ENCODE results near the gene OR2A5. TPM values are rescaled to one million over a fixed set of nuclear protein-coding genes. Genes with fewer than 3 reads are reported as not detected.

Gene OR2A5
- total and polyA plus RNA-seq, 9 donors: 0.01 to 0.03 TPM; not detected in 7

DNA sequence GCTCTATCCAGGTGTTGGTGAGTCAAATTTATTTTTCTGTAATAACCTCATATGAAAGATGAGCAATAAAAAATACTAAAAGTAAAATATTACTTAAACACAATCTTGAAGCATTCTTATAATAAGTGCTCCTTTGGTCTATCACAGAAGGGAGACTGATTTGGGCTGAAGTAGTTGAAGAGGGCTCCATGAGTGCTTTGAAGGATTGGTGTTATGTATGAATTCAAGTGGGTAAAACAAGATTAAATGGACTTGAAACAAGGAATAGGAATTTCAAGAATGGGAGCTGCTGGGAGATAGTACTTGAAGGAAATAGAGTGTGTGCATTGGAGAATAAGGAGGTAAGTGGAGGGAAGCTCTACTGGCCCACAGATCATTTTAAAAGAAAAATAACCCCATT, 53.3 kb downstream of the OR2A5 start:
- Histone ChIP-seq H3K4me1 (ENCODE audit: control insufficient read depth, insufficient read depth, low read length) (no peaks in the 10 kb centered on the region), H3K36me3 (ENCODE audit: control insufficient read depth, insufficient read depth, low read length) (no peaks in the 10 kb centered on the region), H3K27me3 (ENCODE audit: control insufficient read depth, insufficient read depth, low read length) (no peaks in the 10 kb centered on the region), H3K27ac (ENCODE audit: low read length) (no peak overlapping the region), H3K4me3 (ENCODE audit: low read length) (no peak overlapping the region), H3K9me3 (replicated peaks; ENCODE audit: control insufficient read depth, low read depth, low read length) (no peaks in the 10 kb centered on the region)
- no peak for DNase-seq

DNA sequence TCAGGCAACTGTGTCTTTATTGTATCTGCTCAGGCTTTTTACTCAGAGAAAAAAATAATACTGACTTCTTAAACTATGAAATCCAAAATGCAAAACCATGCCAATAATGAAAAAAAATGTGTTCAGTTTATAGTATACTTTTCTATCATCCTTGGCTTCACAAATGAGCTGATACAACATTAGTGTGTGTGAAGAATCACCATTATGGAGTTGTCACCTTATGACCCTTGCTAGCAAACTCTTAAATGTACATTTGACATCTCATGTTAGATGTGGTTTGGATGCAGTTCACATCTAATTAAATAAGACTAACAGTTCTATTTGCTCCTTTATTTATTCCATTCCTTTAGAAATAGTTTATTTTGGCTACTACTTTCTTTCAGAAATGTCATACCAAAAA, 56.5 kb downstream of the OR2A5 start:
- Histone ChIP-seq H3K27ac (ENCODE audit: low read length) (no peak overlapping the region), H3K4me3 (ENCODE audit: low read length) (no peak overlapping the region), H3K9me3 (replicated peaks; ENCODE audit: control insufficient read depth, low read depth, low read length) (no peaks in the 10 kb centered on the region), H3K4me1 (ENCODE audit: control insufficient read depth, insufficient read depth, low read length) (no peaks in the 10 kb centered on the region), H3K36me3 (ENCODE audit: control insufficient read depth, insufficient read depth, low read length) (no peaks in the 10 kb centered on the region), H3K27me3 (ENCODE audit: control insufficient read depth, insufficient read depth, low read length) (no peaks in the 10 kb centered on the region)
- no peak for DNase-seq

Other genes starting within 250 kb of the OR2A5 start
- 129 TPM for gene TCAF1, start 146.8 kb upstream of the OR2A5 start, total RNA-seq
- gene TCAF1, start 146.8 kb upstream of the OR2A5 start, polyA plus RNA-seq (ENCODE audit: insufficient read depth in 1 of 8, insufficient read length in 8 of 8, low replicate concordance in 1 of 8): 100 to 1,000 TPM; 104 to 186 (median 166) TPM
- gene OR2F2, start 113.7 kb upstream of the OR2A5 start, total RNA-seq: not detected
- not detected for gene OR2F2, start 113.7 kb upstream of the OR2A5 start, polyA plus RNA-seq (ENCODE audit: insufficient read depth in 1 of 8, insufficient read length in 8 of 8, low replicate concordance in 1 of 8)
- not detected for gene OR2F1, start 94.1 kb upstream of the OR2A5 start, total RNA-seq
- gene OR2F1, start 94.1 kb upstream of the OR2A5 start, polyA plus RNA-seq (ENCODE audit: insufficient read depth in 1 of 8, insufficient read length in 8 of 8, low replicate concordance in 1 of 8): under 1 TPM in 2 of 8 donors, not detected in 6; 0.12 to 0.32 TPM
- gene OR6B1, start 48.6 kb upstream of the OR2A5 start, total RNA-seq: not detected
- gene OR6B1, start 48.6 kb upstream of the OR2A5 start, polyA plus RNA-seq (ENCODE audit: insufficient read depth in 1 of 8, insufficient read length in 8 of 8, low replicate concordance in 1 of 8): under 1 TPM in 1 of 8 donors, not detected in 7; 0.04 TPM
- gene OR2A25, start 20.9 kb downstream of the OR2A5 start, total RNA-seq: not detected
- under 1 TPM in 1 of 8 donors, not detected in 7; 0.08 TPM for gene OR2A25, start 20.9 kb downstream of the OR2A5 start, polyA plus RNA-seq (ENCODE audit: insufficient read depth in 1 of 8, insufficient read length in 8 of 8, low replicate concordance in 1 of 8)
- not detected for gene OR2A12, start 37.3 kb downstream of the OR2A5 start, total RNA-seq
- not detected for gene OR2A12, start 37.3 kb downstream of the OR2A5 start, polyA plus RNA-seq (ENCODE audit: insufficient read depth in 1 of 8, insufficient read length in 8 of 8, low replicate concordance in 1 of 8)
- gene OR2A2, start 60.6 kb downstream of the OR2A5 start, total RNA-seq: not detected
- not detected for gene OR2A2, start 60.6 kb downstream of the OR2A5 start, polyA plus RNA-seq (ENCODE audit: insufficient read depth in 1 of 8, insufficient read length in 8 of 8, low replicate concordance in 1 of 8)
- gene OR2A14, start 74.2 kb downstream of the OR2A5 start, total RNA-seq: not detected
- gene OR2A14, start 74.2 kb downstream of the OR2A5 start, polyA plus RNA-seq (ENCODE audit: insufficient read depth in 1 of 8, insufficient read length in 8 of 8, low replicate concordance in 1 of 8): not detected
- gene CTAGE4, start 134.5 kb downstream of the OR2A5 start, total RNA-seq: 0.09 TPM
- 1 to 10 TPM in 3 of 8 donors, under 1 TPM in 3, not detected in 2; 0.49 to 1.7 (median 0.99) TPM for gene CTAGE4, start 134.5 kb downstream of the OR2A5 start, polyA plus RNA-seq (ENCODE audit: insufficient read depth in 1 of 8, insufficient read length in 8 of 8, low replicate concordance in 1 of 8)
- 0.80 TPM for gene ARHGEF35, start 146.9 kb downstream of the OR2A5 start, total RNA-seq
- 1 to 10 TPM; 1.3 to 3.3 (median 1.9) TPM for gene ARHGEF35, start 146.9 kb downstream of the OR2A5 start, polyA plus RNA-seq (ENCODE audit: insufficient read depth in 1 of 8, insufficient read length in 8 of 8, low replicate concordance in 1 of 8)
- 0.04 TPM for gene OR2A42, start 190.7 kb downstream of the OR2A5 start, total RNA-seq
- gene OR2A42, start 190.7 kb downstream of the OR2A5 start, polyA plus RNA-seq (ENCODE audit: insufficient read depth in 1 of 8, insufficient read length in 8 of 8, low replicate concordance in 1 of 8): under 1 TPM; 0.13 to 0.65 (median 0.34) TPM
- gene OR2A7, start 215.8 kb downstream of the OR2A5 start, total RNA-seq: 0.44 TPM
- 1 to 10 TPM in 6 of 8 donors, under 1 TPM in 2; 0.75 to 2.7 (median 1.3) TPM for gene OR2A7, start 215.8 kb downstream of the OR2A5 start, polyA plus RNA-seq (ENCODE audit: insufficient read depth in 1 of 8, insufficient read length in 8 of 8, low replicate concordance in 1 of 8)
- gene CTAGE8, start 220.3 kb downstream of the OR2A5 start, total RNA-seq: 1.1 TPM
- gene CTAGE8, start 220.3 kb downstream of the OR2A5 start, polyA plus RNA-seq (ENCODE audit: insufficient read depth in 1 of 8, insufficient read length in 8 of 8, low replicate concordance in 1 of 8): 1 to 10 TPM in 2 of 8 donors, under 1 TPM in 4, not detected in 2; 0.24 to 2.1 (median 0.60) TPM

All from muscle of leg (tissue), 10 donors.